B cell (primary cell): Measurements from ENCODE around the gene DCTN4. TPM values are rescaled to one million over a fixed set of nuclear protein-coding genes. Genes with fewer than 3 reads are reported as not detected.

Source experiments
- ATAC-seq: fragments of 200-7000 bp; cut with Tn5 transposase; one replicate; pipeline ENCODE4 v1.10.0; 2021; ENCODE audit warnings: low read depth, mild to moderate bottlenecking, moderate number of reproducible peaks, moderate library complexity
- CTCF ChIA-PET: fragments of 350-600 bp; sonication (Branson Sonifier 250); formaldehyde crosslinking; loops from one replicate; lab custom pipeline; 2021; ENCODE audit warnings: antibody characterized with exemption, inconsistent platforms; lab: Charles Lee
- POLR2A ChIA-PET: fragments of 350-600 bp; sonication (Branson Sonifier 250); formaldehyde crosslinking; loops from one replicate; lab custom pipeline; 2021; ENCODE audit warnings: antibody characterized with exemption; lab: Charles Lee
- DNase-seq: peaks from one replicate; pipeline ENCODE4 v3.0.0; 2013
- H2AFZ ChIP-seq: 2 replicates; pipeline ENCODE4 v1.6.1; 2012; ENCODE audit warnings: mild to moderate bottlenecking, low read depth, low read length; ENCODE audit not compliant: insufficient read depth, poor library complexity, severe bottlenecking
- H3K27ac ChIP-seq, 2 donors: 1 replicate in 1 of 2; 2 replicates in 1 of 2; pipeline ENCODE4 v1.5.1; 2012 to 2013; ENCODE audit warnings: low read length in 2 of 2, mild to moderate bottlenecking in 2 of 2, moderate library complexity in 1 of 2
- H3K27me3 ChIP-seq, 4 experiments: fragments of 200-600 bp in 1 of 4; sonication (generic) in 1 of 4; replicated peaks in 1 of 4; 1 replicate in 2 of 4; 2 replicates in 2 of 4; pipeline versions ENCODE4 v1.6.1 to v1.7.0; 2013 to 2016; ENCODE audit warnings: low read length in 3 of 4, mild to moderate bottlenecking in 2 of 4, mixed read lengths in 1 of 4, moderate library complexity in 1 of 4; ENCODE audit not compliant: insufficient read depth in 4 of 4, control insufficient read depth in 3 of 4; ENCODE audit errors: control extremely low read depth in 1 of 4
- H3K36me3 ChIP-seq, 2 experiments: replicated peaks in 1 of 2; 1 replicate in 1 of 2; 2 replicates in 1 of 2; pipeline versions ENCODE4 v1.6.1 to v1.7.1; 2013; ENCODE audit warnings: low read length in 1 of 2; ENCODE audit not compliant: insufficient read depth in 2 of 2, control insufficient read depth in 1 of 2; ENCODE audit errors: control extremely low read depth in 1 of 2, extremely low read depth in 1 of 2
- H3K4me1 ChIP-seq, 2 donors: fragments of 200-600 bp in 1 of 2; sonication (generic) in 1 of 2; 1 replicate in 1 of 2; 2 replicates in 1 of 2; pipeline versions ENCODE4 v1.5.1 to v1.6.1; 2013 to 2017; ENCODE audit warnings: low read length in 2 of 2; ENCODE audit not compliant: control insufficient read depth in 2 of 2, insufficient read depth in 2 of 2
- H3K4me2 ChIP-seq: replicated peaks from 2 replicates; pipeline ENCODE3; 2012; ENCODE audit warnings: mild to moderate bottlenecking, low read depth, low read length; ENCODE audit not compliant: poor library complexity, severe bottlenecking
- H3K4me3 ChIP-seq, 5 experiments: fragments of 200-600 bp in 1 of 5; sonication (generic) in 1 of 5; 1 replicate in 3 of 5; 2 replicates in 2 of 5; pipeline versions ENCODE4 v1.5.1 to v1.7.0; 2011 to 2016; ENCODE audit warnings: low read length in 4 of 5, mild to moderate bottlenecking in 4 of 5, low read depth in 2 of 5, control low read depth in 1 of 5, moderate library complexity in 1 of 5; ENCODE audit not compliant: insufficient read depth in 1 of 5; ENCODE audit errors: control extremely low read depth in 1 of 5, extremely low read depth in 1 of 5
- H3K79me2 ChIP-seq: fragments of 200-600 bp; sonication (generic); one replicate; pipeline ENCODE4 v1.6.0; 2016; ENCODE audit warnings: low read length; ENCODE audit not compliant: control insufficient read depth, insufficient read depth
- H3K9ac ChIP-seq: fragments of 200-600 bp; sonication (generic); 2 replicates; pipeline ENCODE4 v1.6.1; 2017; ENCODE audit warnings: mild to moderate bottlenecking, low read length, moderate library complexity
- H3K9me3 ChIP-seq, 3 donors: one replicate each; pipeline versions ENCODE4 v1.6.1 to v1.7.1; 2013; ENCODE audit warnings: low read length in 2 of 3; ENCODE audit not compliant: control insufficient read depth in 2 of 3, insufficient read depth in 1 of 3; ENCODE audit errors: control extremely low read depth in 1 of 3
- H4K20me1 ChIP-seq: 2 replicates; pipeline ENCODE4 v1.6.0; 2012; ENCODE audit warnings: mild to moderate bottlenecking, low read length; ENCODE audit not compliant: insufficient read depth, control insufficient read depth, poor library complexity, severe bottlenecking
- H3K27ac Mint-ChIP-seq: one replicate; pipeline ENCODE4 v1.8.0; 2021; ENCODE audit warnings: mixed read lengths
- H3K27me3 Mint-ChIP-seq: one replicate; pipeline ENCODE4 v1.8.0; 2021; ENCODE audit warnings: mixed read lengths
- H3K4me1 Mint-ChIP-seq: one replicate; pipeline ENCODE4 v1.8.0; 2021; ENCODE audit warnings: mixed read lengths
- H3K4me3 Mint-ChIP-seq: one replicate; pipeline ENCODE4 v1.8.0; 2021; ENCODE audit warnings: mixed read lengths
- H3K9me3 Mint-ChIP-seq: one replicate; pipeline ENCODE4 v1.8.0; 2022; ENCODE audit warnings: mixed read lengths; ENCODE audit not compliant: insufficient read depth
- EZH2 ChIP-seq: IDR thresholded peaks from 2 replicates; pipeline ENCODE4 v1.6.1; 2012; ENCODE audit warnings: borderline replicate concordance, low read depth, mild to moderate bottlenecking, moderate library complexity, low read length; ENCODE audit not compliant: insufficient read depth, poor library complexity, severe bottlenecking
- WGBS: methylation state at CpG from one replicate; pipeline ENCODE4 v1.1.5; 2013; ENCODE audit warnings: missing lambda C conversion rate; ENCODE audit not compliant: insufficient coverage; 5-methylcytosine and 5-hydroxymethylcytosine counted together
- intact Hi-C: fragments of 100-400 bp; cut with micrococcal nuclease; formaldehyde crosslinking; loops from one replicate; pipeline ENCODE4 v1.10.0; 2022
- polyA plus RNA-seq: library from polyadenylated mRNA; depleted of rRNA; stranded (reverse); fragments of >200 nt; gene quantifications from 2 replicates; pipeline ENCODE4 v1.2.3, GENCODE V29; 2012
- total RNA-seq, 2 donors: library from RNA; stranded (reverse); fragments of 120-200 nt in 1 of 2; gene quantifications; 1 replicate in 1 of 2; 2 replicates in 1 of 2; pipeline versions ENCODE4 v1.2.3 to v1.2.4, GENCODE V29; 2013 to 2022
- TF ChIP-seq, protein P1 (sequence below): fragments of 200-600 bp; IDR thresholded peaks from one replicate; pipeline ENCODE4 v1.8.0; 2022; ENCODE audit warnings: antibody characterized with exemption, mild to moderate bottlenecking

Gene DCTN4
- total and polyA plus RNA-seq, 2 donors (not counting 1 experiment from before 2014, with no cell fraction given) = 11.2 to 54.4 TPM

DNA sequence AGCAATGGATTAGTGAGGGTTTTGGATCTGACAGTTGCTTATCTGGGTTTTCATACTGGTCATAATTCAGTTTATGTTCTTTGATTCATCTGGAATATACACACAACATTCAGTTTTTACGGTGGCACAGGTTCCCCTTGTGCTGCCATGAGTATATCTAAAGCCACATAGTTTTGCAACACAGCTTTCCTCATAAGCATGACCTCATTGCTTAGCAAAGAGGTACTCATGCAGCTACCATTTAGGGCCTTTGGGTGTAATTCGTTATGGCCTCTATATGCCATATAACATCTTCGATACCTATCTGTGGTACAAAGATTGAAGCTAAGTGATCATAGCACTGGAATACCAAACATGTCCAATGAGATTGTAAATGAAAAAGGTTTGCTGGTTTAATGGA, 55.1 kb downstream of the DCTN4 start:
- Mint-ChIP-seq H3K27me3 (no peaks in the 10 kb centered on the region), H3K4me1 (peaks cover 6% of the 10 kb centered on the region), H3K4me3 (no peak overlapping the region), H3K9me3 (no peaks in the 10 kb centered on the region), H3K27ac (no peak overlapping the region)
- H3K4me2 ChIP-seq = no peak overlapping the region
- ChIA-PET POLR2A (no interaction called here), CTCF (interaction anchor here (0.6 to 1.4 kb wide), 4 partner anchors 9 to 253 kb away, joined by 3 read pairs; no protein-coding TSS in a partner anchor)
- intact Hi-C loops = loop anchor here (5.0 kb wide), 1 partner anchor 549 kb away; the partner anchor contains the start of gene GM2A
- DNase-seq = no peak
- no peak for ATAC-seq
- peaks cover 0 to 13% of the 10 kb centered on the region in 2 experiments for H3K36me3 ChIP-seq
- H2AFZ ChIP-seq = no peak overlapping the region
- H4K20me1 ChIP-seq = no peaks in the 10 kb centered on the region
- 100% methylated on average over 1 of the region's 3 CpGs for WGBS
- peaks cover 15 to 17% of the 10 kb centered on the region in 2 donors for H3K4me1 ChIP-seq
- H3K4me3 ChIP-seq = no peak overlapping the region
- peaks cover 28% of the 10 kb centered on the region for H3K79me2 ChIP-seq
- no peak overlapping the region for H3K27ac ChIP-seq
- H3K27me3 ChIP-seq = no peaks in the 10 kb centered on the region
- TF ChIP-seq, protein P1, sequence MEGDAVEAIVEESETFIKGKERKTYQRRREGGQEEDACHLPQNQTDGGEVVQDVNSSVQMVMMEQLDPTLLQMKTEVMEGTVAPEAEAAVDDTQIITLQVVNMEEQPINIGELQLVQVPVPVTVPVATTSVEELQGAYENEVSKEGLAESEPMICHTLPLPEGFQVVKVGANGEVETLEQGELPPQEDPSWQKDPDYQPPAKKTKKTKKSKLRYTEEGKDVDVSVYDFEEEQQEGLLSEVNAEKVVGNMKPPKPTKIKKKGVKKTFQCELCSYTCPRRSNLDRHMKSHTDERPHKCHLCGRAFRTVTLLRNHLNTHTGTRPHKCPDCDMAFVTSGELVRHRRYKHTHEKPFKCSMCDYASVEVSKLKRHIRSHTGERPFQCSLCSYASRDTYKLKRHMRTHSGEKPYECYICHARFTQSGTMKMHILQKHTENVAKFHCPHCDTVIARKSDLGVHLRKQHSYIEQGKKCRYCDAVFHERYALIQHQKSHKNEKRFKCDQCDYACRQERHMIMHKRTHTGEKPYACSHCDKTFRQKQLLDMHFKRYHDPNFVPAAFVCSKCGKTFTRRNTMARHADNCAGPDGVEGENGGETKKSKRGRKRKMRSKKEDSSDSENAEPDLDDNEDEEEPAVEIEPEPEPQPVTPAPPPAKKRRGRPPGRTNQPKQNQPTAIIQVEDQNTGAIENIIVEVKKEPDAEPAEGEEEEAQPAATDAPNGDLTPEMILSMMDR = no peak
- no peak for TF ChIP-seq EZH2
- no peaks in the 10 kb centered on the region for H3K9me3 ChIP-seq
- H3K9ac ChIP-seq = no peak overlapping the region

DNA sequence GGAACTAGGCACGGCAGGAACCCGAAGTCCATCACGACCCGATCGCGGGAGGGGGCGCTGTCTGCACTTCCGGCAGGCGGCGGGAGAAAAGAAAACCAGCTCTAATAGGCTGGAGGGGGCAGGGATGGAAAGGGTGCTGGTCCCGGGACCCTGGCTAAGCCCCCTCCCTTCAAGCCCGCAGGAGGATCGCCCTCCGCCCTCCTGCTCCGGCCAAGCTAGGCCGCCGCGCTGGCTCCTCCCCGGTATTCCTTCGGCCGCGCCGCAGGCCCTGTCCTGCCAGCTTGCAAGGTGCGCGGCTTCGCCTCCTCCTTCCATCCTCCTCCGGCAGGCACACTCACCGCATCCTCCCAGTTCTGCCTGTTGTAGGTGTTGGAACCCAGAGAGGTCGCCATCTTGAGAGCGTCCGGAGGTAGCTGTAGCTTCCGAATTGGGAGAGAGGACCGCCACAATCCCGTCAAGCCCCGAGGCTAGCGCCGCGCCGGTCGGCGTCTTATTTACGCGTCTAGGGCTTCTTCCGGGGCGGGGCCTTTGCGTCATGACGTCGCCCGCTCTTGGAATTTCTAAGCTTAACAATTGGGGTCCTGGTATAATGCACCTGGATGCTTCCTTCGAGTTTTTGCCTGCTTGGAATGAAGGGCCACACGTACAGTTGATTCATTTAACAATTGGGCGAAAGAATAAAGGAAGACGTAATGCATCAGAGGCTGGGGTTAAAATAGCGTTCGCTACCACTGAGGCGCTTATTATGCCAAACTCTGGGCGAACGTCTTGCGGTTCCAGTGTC, 58.0 kb downstream of the DCTN4 start, which contains the start of gene RBM22:
RBM22 (minus strand) TSS at position 469 of the 784 bp plus-strand sequence; CDS start at position 392, 77 bp downstream.
- intact Hi-C loops = loop anchor here (1.0 to 5.0 kb wide), 3 partner anchors 59 to 552 kb away; partner anchors contain the start of genes DCTN4, GM2A and TCOF1
- Histone ChIP-seq H3K27ac (peak within 1 kb of the TSS; percentile 96 to 97), H3K4me1 (peaks cover 15 to 17% of the 10 kb centered on the region in 2 donors), H3K9me3 (no peaks in the 10 kb centered on the region), H3K36me3 (peaks cover 2 to 35% of the 10 kb centered on the region in 2 experiments), H3K27me3 (no peaks in the 10 kb centered on the region), H3K79me2 (peaks cover 28% of the 10 kb centered on the region), H4K20me1 (no peaks in the 10 kb centered on the region), H3K4me2 (peak within 1 kb of the TSS; percentile 79), H3K9ac (peak within 1 kb of the TSS; percentile 100), H2AFZ (peak within 1 kb of the TSS; percentile 97), H3K4me3 (peak within 1 kb of the TSS; percentile 65 to 100 (median 99))
- peak; percentile 96 for ATAC-seq
- Mint-ChIP-seq H3K9me3 (no peaks in the 10 kb centered on the region), H3K4me1 (peaks cover 8% of the 10 kb centered on the region), H3K27me3 (no peaks in the 10 kb centered on the region), H3K27ac (no peak within 1 kb of the TSS), H3K4me3 (no peak within 1 kb of the TSS)
- DNase-seq = peak; percentile 94
- TF ChIP-seq, protein P1 = peak; percentile 84
- no peak for TF ChIP-seq EZH2
- under 1% methylated on average over 57 of the region's 59 CpGs for WGBS
- ChIA-PET CTCF (interaction anchor here (0.6 to 2.3 kb wide), 23 partner anchors 8 to 252 kb away, joined by 3 to 15 read pairs (median 3); partner anchors contain the start of genes DCTN4 and IRGM), POLR2A (interaction anchor here (0.6 to 1.5 kb wide), 5 partner anchors 12 to 552 kb away, joined by 3 to 12 read pairs (median 3); partner anchors contain the start of genes DCTN4, GM2A and RPS14)
